DND-41 (cell line): ENCODE data around the gene GLRX2.

Experiments
- ATAC-seq: fragments of 200-7000 bp; cut with Tn5 transposase; 3 replicates; pipeline ENCODE4 v1.9.1; 2021; ENCODE audit warnings: low read depth; ENCODE audit not compliant: insufficient read depth
- DNase-seq: peaks from one replicate; pipeline ENCODE4 v3.0.0-alpha.2; 2020
- H2AFZ ChIP-seq: 2 replicates; pipeline ENCODE4 v1.6.0; 2012; ENCODE audit warnings: low read depth, low read length
- H3K27ac ChIP-seq: 2 replicates; pipeline ENCODE4 v1.5.1; 2012; ENCODE audit warnings: low read length, inconsistent platforms
- H3K27me3 ChIP-seq: fragments of 200-600 bp; sonication (generic); 2 replicates; pipeline ENCODE4 v1.6.0; 2012; ENCODE audit warnings: low read length, mild to moderate bottlenecking, inconsistent platforms; ENCODE audit not compliant: insufficient read depth, poor library complexity
- H3K36me3 ChIP-seq: 2 replicates; pipeline ENCODE4 v1.5.1; 2012; ENCODE audit warnings: low read length, inconsistent platforms; ENCODE audit not compliant: insufficient read depth
- H3K4me1 ChIP-seq: 2 replicates; pipeline ENCODE4 v1.5.1; 2012; ENCODE audit warnings: mild to moderate bottlenecking, low read length; ENCODE audit not compliant: insufficient read depth
- H3K4me2 ChIP-seq: 2 replicates; pipeline ENCODE4 v1.6.0; 2012; ENCODE audit warnings: mild to moderate bottlenecking, moderate library complexity, low read length, inconsistent platforms; ENCODE audit not compliant: insufficient read depth
- H3K4me3 ChIP-seq, 2 experiments: fragments of 200-600 bp in 1 of 2; shearing (Covaris generic) in 1 of 2; 2 replicates each; pipeline ENCODE4 v1.5.1; 2012 to 2016; ENCODE audit warnings: inconsistent platforms in 2 of 2, low read length in 2 of 2, mild to moderate bottlenecking in 2 of 2, low read depth in 1 of 2, moderate library complexity in 1 of 2
- H3K79me2 ChIP-seq: 2 replicates; pipeline ENCODE4 v1.6.0; 2012; ENCODE audit warnings: low read length, inconsistent platforms; ENCODE audit not compliant: insufficient read depth
- H3K9ac ChIP-seq: 2 replicates; pipeline ENCODE4 v1.6.0; 2012; ENCODE audit warnings: low read depth, mild to moderate bottlenecking, inconsistent platforms, low read length, moderate library complexity
- H3K9me3 ChIP-seq: 2 replicates; pipeline ENCODE4 v1.5.1; 2012; ENCODE audit warnings: low read length, moderate library complexity, mild to moderate bottlenecking, inconsistent platforms; ENCODE audit not compliant: insufficient read depth, severe bottlenecking
- H4K20me1 ChIP-seq: 2 replicates; pipeline ENCODE4 v1.6.0; 2012; ENCODE audit warnings: low read length; ENCODE audit not compliant: insufficient read depth
- EZH2 ChIP-seq: IDR thresholded peaks from 3 replicates; pipeline ENCODE4 v1.6.1; 2012; ENCODE audit warnings: borderline replicate concordance, low read depth, mild to moderate bottlenecking, moderate library complexity, low read length, inconsistent platforms; ENCODE audit not compliant: severe bottlenecking
- TF ChIP-seq, protein P1 (sequence below): IDR thresholded peaks from 2 replicates; pipeline ENCODE4 v1.5.1; 2012; ENCODE audit warnings: borderline replicate concordance, low read length, moderate library complexity, mild to moderate bottlenecking; ENCODE audit not compliant: poor library complexity, severe bottlenecking; ENCODE audit errors: extremely low read depth

The GLRX2 gene

DNA sequence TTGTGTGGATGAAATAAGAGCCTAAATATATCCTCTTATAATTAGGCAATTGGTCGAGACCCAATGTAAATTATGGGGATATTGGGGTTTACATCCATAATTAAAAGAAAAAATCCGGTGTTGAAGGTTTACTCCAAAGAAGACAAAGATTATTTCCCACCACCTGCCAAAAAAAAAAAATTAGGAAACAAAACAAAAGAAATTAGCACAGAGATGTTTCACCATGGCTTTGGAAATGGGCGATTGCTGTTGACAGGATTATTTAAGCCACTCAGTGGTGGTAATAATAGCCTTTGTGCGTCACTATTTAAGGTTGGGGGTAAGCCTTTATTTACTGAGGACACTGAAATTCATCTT lies 585 bp upstream of the GLRX2 start:
- peaks cover 15% of the 10 kb centered on the region for H3K79me2 ChIP-seq
- peak overlapping the region; percentile 49; the same call in 1 of the 2 replicates for H3K27ac ChIP-seq
- no peak for ATAC-seq
- no peak for DNase-seq
- H3K4me3 ChIP-seq = peak overlapping the region; percentile 74 to 79
- H3K4me1 ChIP-seq = peaks cover 22% of the 10 kb centered on the region
- no peaks in the 10 kb centered on the region for H3K36me3 ChIP-seq
- TF ChIP-seq, protein P1, sequence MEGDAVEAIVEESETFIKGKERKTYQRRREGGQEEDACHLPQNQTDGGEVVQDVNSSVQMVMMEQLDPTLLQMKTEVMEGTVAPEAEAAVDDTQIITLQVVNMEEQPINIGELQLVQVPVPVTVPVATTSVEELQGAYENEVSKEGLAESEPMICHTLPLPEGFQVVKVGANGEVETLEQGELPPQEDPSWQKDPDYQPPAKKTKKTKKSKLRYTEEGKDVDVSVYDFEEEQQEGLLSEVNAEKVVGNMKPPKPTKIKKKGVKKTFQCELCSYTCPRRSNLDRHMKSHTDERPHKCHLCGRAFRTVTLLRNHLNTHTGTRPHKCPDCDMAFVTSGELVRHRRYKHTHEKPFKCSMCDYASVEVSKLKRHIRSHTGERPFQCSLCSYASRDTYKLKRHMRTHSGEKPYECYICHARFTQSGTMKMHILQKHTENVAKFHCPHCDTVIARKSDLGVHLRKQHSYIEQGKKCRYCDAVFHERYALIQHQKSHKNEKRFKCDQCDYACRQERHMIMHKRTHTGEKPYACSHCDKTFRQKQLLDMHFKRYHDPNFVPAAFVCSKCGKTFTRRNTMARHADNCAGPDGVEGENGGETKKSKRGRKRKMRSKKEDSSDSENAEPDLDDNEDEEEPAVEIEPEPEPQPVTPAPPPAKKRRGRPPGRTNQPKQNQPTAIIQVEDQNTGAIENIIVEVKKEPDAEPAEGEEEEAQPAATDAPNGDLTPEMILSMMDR = no peak
- no peak for TF ChIP-seq EZH2
- peak overlapping the region; percentile 80 for H2AFZ ChIP-seq
- no peaks in the 10 kb centered on the region for H4K20me1 ChIP-seq
- H3K9ac ChIP-seq = peak overlapping the region; percentile 73
- H3K9me3 ChIP-seq = no peaks in the 10 kb centered on the region
- peak overlapping the region; percentile 81 for H3K4me2 ChIP-seq
- H3K27me3 ChIP-seq = peaks cover 5% of the 10 kb centered on the region

DNA sequence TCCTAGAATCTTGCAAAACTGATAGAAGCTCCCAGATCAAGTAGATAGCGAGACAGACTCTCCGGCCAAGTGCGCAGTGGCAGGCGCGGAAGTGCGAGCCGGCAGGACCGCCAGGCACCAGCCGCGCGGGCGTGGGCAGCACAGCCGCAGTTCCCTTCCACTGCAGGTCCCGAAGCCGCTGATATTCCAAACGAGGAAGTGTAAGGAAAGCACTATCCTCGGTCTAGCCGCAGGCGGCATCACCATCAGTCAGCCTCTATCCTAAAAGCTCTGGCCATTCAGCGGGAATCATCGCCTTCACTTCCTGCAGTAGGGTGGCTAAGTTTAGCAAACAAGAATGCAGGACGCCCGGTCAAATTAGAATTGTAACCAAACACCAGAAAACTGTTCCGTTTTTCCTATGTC lies 710 bp downstream of the GLRX2 start:
- peak overlapping the region; percentile 80 for H2AFZ ChIP-seq
- TF ChIP-seq, protein P1 = peak; percentile 2
- TF ChIP-seq EZH2 = no peak
- no peaks in the 10 kb centered on the region for H4K20me1 ChIP-seq
- ATAC-seq = peak; percentile 46
- peak overlapping the region; percentile 73 for H3K9ac ChIP-seq
- no peaks in the 10 kb centered on the region for H3K9me3 ChIP-seq
- H3K4me2 ChIP-seq = peak overlapping the region; percentile 81
- peaks cover 5% of the 10 kb centered on the region for H3K27me3 ChIP-seq
- peak overlapping the region; percentile 74 to 79 for H3K4me3 ChIP-seq
- peaks cover 7% of the 10 kb centered on the region for H3K36me3 ChIP-seq
- peaks cover 22% of the 10 kb centered on the region for H3K4me1 ChIP-seq
- no peak for DNase-seq
- H3K27ac ChIP-seq = peak overlapping the region; percentile 33; the same call in 1 of the 2 replicates
- H3K79me2 ChIP-seq = peaks cover 15% of the 10 kb centered on the region

DNA sequence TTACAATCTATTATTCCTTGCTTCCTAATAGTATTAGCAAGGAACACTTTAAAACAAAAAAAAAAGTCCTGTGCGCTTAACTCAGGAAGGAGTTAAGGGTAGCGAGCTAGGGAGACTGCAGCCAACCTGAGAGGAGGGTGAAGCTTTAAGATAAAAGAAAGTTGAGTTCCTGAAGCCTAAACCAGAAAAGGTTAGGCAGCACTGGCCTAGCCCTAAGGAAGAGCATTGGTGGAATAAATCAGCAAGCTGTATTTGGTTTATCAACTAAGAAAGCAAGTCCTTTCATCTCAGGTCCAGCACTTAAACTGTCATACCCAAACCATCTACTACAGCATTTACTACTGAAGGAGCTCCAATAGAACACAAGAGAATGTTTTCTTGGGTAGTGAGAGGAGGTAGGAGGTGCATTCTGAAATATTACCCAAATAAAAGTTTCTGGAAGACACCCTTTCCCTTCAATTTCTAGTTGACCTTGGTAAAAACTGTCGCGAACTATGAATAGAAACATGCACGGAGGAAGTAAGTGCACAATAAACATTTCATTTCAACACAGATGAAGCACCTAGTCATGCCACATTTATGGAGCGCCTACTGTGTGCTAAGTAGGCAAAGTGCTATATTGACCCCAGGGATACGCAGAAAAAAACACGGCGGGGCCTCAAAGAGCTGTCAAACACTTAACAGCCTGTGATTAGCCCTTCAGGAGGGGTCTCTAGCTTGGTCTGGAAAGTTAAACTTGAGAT lies 1.3 kb downstream of the GLRX2 start:
- H3K27me3 ChIP-seq = peaks cover 5% of the 10 kb centered on the region
- peaks cover 15% of the 10 kb centered on the region for H3K79me2 ChIP-seq
- DNase-seq (no peak), ATAC-seq (no peak)
- H3K4me2 ChIP-seq = peak overlapping the region; percentile 81
- H3K9ac ChIP-seq = peak overlapping the region; percentile 73
- no peaks in the 10 kb centered on the region for H3K9me3 ChIP-seq
- peaks cover 13% of the 10 kb centered on the region for H3K36me3 ChIP-seq
- peaks cover 22% of the 10 kb centered on the region for H3K4me1 ChIP-seq
- no peaks in the 10 kb centered on the region for H4K20me1 ChIP-seq
- peak overlapping the region; percentile 80 for H2AFZ ChIP-seq
- H3K27ac ChIP-seq = peak overlapping the region; percentile 33; the same call in 1 of the 2 replicates
- TF ChIP-seq, protein P1 = no peak
- peak overlapping the region; percentile 74 to 79 for H3K4me3 ChIP-seq
